ENCODE data around the gene PIGU. TPM values are rescaled to one million over a fixed set of nuclear protein-coding genes. Genes with fewer than 3 reads are reported as not detected.

The PIGU gene
- total RNA-seq, 2 experiments from 2014 or later = 16.6 to 27.9 TPM

GRCh38 chr20:34595377-34596184 lies 81.3 kb downstream of the PIGU start:
- intact Hi-C loops (cut with micrococcal nuclease; ENCODE audit: unreplicated experiment) = no loop called here
- no peak for DNase-seq (ENCODE audit: low spot score)
- no peaks in the 10 kb centered on the region for H3K4me1 ChIP-seq (ENCODE audit: insufficient read depth, low read length, poor library complexity, severe bottlenecking)
- TF ChIP-seq, protein P1, sequence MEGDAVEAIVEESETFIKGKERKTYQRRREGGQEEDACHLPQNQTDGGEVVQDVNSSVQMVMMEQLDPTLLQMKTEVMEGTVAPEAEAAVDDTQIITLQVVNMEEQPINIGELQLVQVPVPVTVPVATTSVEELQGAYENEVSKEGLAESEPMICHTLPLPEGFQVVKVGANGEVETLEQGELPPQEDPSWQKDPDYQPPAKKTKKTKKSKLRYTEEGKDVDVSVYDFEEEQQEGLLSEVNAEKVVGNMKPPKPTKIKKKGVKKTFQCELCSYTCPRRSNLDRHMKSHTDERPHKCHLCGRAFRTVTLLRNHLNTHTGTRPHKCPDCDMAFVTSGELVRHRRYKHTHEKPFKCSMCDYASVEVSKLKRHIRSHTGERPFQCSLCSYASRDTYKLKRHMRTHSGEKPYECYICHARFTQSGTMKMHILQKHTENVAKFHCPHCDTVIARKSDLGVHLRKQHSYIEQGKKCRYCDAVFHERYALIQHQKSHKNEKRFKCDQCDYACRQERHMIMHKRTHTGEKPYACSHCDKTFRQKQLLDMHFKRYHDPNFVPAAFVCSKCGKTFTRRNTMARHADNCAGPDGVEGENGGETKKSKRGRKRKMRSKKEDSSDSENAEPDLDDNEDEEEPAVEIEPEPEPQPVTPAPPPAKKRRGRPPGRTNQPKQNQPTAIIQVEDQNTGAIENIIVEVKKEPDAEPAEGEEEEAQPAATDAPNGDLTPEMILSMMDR (conservative IDR thresholded peaks at IDR 0.05; ENCODE audit: low read length) = no peak
- TF ChIP-seq EZH2phosphoT487 (IDR thresholded peaks at IDR 0.05; ENCODE audit: borderline replicate concordance, low read depth, low read length) = no peak
- H3K27ac ChIP-seq (ENCODE audit: low read depth, low read length, poor library complexity, severe bottlenecking) = no peak overlapping the region
- no peaks in the 10 kb centered on the region for H3K9me3 ChIP-seq (ENCODE audit: low read length)
- CTCF ChIA-PET (ENCODE audit: unreplicated experiment) = no interaction called here
- H2AFZ ChIP-seq (ENCODE audit: low read length) = no peak overlapping the region
- H3K9me2 ChIP-seq (ENCODE audit: insufficient read depth, low read length) = no peaks in the 10 kb centered on the region
- H4K20me1 ChIP-seq (ENCODE audit: insufficient read depth, low read length) = no peaks in the 10 kb centered on the region
- no peak overlapping the region for H3K4me3 ChIP-seq (ENCODE audit: low read depth, low read length, poor library complexity, severe bottlenecking)
- no peaks in the 10 kb centered on the region for H3K36me3 ChIP-seq (ENCODE audit: insufficient read depth, low read length)
- no peak overlapping the region for H3K4me2 ChIP-seq (ENCODE audit: low read length)
- POLR2A ChIA-PET = interaction anchor here (0.6 kb wide), 1 partner anchor 14 kb away, joined by 3 read pairs; no protein-coding TSS in a partner anchor
- no peaks in the 10 kb centered on the region for H3K79me2 ChIP-seq (ENCODE audit: insufficient read depth, low read depth, low read length)
- BruUV-seq (replicated peaks) = no TSS peak

DNA sequence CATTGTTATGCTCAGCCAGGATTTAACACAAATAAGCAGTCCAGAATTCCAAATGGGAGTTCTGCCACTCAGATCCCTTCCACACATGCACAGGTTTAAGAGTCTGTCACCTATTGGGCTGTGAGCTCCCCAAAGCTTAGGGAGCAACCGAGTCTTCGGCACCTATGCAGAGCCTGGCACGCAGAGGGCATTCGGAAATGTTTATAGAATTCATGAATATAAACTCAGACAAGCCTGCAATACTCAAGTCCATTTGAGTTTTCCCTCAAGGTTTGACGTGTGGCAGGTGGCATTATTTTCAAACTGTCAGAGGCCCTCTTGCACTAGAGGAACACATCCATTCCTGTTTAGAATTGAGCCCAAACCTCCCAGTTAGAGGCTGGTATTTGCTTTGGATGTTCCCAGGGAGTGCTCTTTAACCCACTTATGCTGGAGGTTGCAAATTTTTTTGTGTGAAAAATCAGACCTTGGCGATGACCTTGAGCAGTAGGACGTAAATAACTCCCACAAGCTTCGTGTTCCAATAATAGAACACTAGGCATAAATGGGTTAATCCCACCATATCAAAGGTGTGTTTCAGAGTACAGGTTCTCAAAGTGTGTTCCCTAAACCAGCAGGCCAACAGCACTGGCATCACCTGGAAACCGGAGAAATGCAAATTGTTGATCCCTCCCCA lies 90.3 kb downstream of the PIGU start:
- Histone ChIP-seq H3K9me3 (ENCODE audit: low read length) (no peaks in the 10 kb centered on the region), H3K36me3 (ENCODE audit: insufficient read depth, low read length) (peaks cover 48% of the 10 kb centered on the region), H3K4me1 (ENCODE audit: insufficient read depth, low read length, poor library complexity, severe bottlenecking) (no peaks in the 10 kb centered on the region), H4K20me1 (ENCODE audit: insufficient read depth, low read length) (no peaks in the 10 kb centered on the region), H3K4me2 (ENCODE audit: low read length) (no peak overlapping the region), H3K4me3 (ENCODE audit: low read depth, low read length, poor library complexity, severe bottlenecking) (no peak overlapping the region), H3K27ac (ENCODE audit: low read depth, low read length, poor library complexity, severe bottlenecking) (no peak overlapping the region), H2AFZ (ENCODE audit: low read length) (no peak overlapping the region), H3K79me2 (ENCODE audit: insufficient read depth, low read depth, low read length) (no peaks in the 10 kb centered on the region), H3K9me2 (ENCODE audit: insufficient read depth, low read length) (no peaks in the 10 kb centered on the region)
- BruUV-seq (replicated peaks) = no TSS peak
- ChIA-PET CTCF (ENCODE audit: unreplicated experiment) (no interaction called here), POLR2A (no interaction called here)
- TF ChIP-seq EZH2phosphoT487 (IDR thresholded peaks at IDR 0.05; ENCODE audit: borderline replicate concordance, low read depth, low read length) = no peak
- TF ChIP-seq, protein P1 (conservative IDR thresholded peaks at IDR 0.05; ENCODE audit: low read length) = no peak
- intact Hi-C loops (cut with micrococcal nuclease; ENCODE audit: unreplicated experiment) = no loop called here
- no peak for DNase-seq (ENCODE audit: low spot score)

GRCh38 chr20:34585019-34585418 lies 91.9 kb downstream of the PIGU start:
- H3K4me3 ChIP-seq (ENCODE audit: low read depth, low read length, poor library complexity, severe bottlenecking) = no peak overlapping the region
- H3K27ac ChIP-seq (ENCODE audit: low read depth, low read length, poor library complexity, severe bottlenecking) = no peak overlapping the region
- no peaks in the 10 kb centered on the region for H4K20me1 ChIP-seq (ENCODE audit: insufficient read depth, low read length)
- ChIA-PET CTCF (ENCODE audit: unreplicated experiment) (no interaction called here), POLR2A (interaction anchor here (0.6 kb wide), 1 partner anchor 58 kb away, joined by 3 read pairs; no protein-coding TSS in a partner anchor)
- H2AFZ ChIP-seq (ENCODE audit: low read length) = no peak overlapping the region
- intact Hi-C loops (cut with micrococcal nuclease; ENCODE audit: unreplicated experiment) = no loop called here
- H3K4me2 ChIP-seq (ENCODE audit: low read length) = no peak overlapping the region
- no peaks in the 10 kb centered on the region for H3K79me2 ChIP-seq (ENCODE audit: insufficient read depth, low read depth, low read length)
- H3K36me3 ChIP-seq (ENCODE audit: insufficient read depth, low read length) = peaks cover 61% of the 10 kb centered on the region
- no peaks in the 10 kb centered on the region for H3K9me3 ChIP-seq (ENCODE audit: low read length)
- TF ChIP-seq, protein P1 (conservative IDR thresholded peaks at IDR 0.05; ENCODE audit: low read length) = no peak
- no peak for TF ChIP-seq EZH2phosphoT487 (IDR thresholded peaks at IDR 0.05; ENCODE audit: borderline replicate concordance, low read depth, low read length)
- H3K4me1 ChIP-seq (ENCODE audit: insufficient read depth, low read length, poor library complexity, severe bottlenecking) = peaks cover 8% of the 10 kb centered on the region
- no TSS peak for BruUV-seq (replicated peaks)
- no peak for DNase-seq (ENCODE audit: low spot score)
- no peaks in the 10 kb centered on the region for H3K9me2 ChIP-seq (ENCODE audit: insufficient read depth, low read length)

Measured in OCI-LY7 (cell line).